Measurements from ENCODE around the gene FPGT. TPM values are rescaled to one million over a fixed set of nuclear protein-coding genes. Genes with fewer than 3 reads are reported as not detected.

The FPGT gene
- total and polyA plus RNA-seq, 2 of the 13 experiments (the other 11 are each of a cell fraction or from before 2014, with no cell fraction given): 4.3 to 9.8 TPM

- CTCF ChIA-PET (ENCODE audit: low intra/inter-chr PET ratio, low total read pairs): no interaction called here
- no peaks in the 10 kb centered on the region for H3K9me3 ChIP-seq (ENCODE audit: low read length)
- no peak overlapping the region for H3K4me3 ChIP-seq (replicated peaks in 1 of 3; ENCODE audit: insufficient read depth in 1 of 3, low read depth in 2 of 3, low read length in 3 of 3)
- H3K79me2 ChIP-seq (ENCODE audit: insufficient read depth, low read length): no peaks in the 10 kb centered on the region
- H2AFZ ChIP-seq (ENCODE audit: low read length): no peak overlapping the region
- FAIRE-seq (no peak), ATAC-seq (no peak), DNase-seq (ENCODE audit: low spot score) (no peak)
- H3K27me3 ChIP-seq (ENCODE audit: control insufficient read depth in 1 of 2, insufficient read depth in 2 of 2, low read length in 2 of 2): no peaks in the 10 kb centered on the region
- H3K36me3 ChIP-seq (replicated peaks in 1 of 2; ENCODE audit: control insufficient read depth in 1 of 2, insufficient read depth in 2 of 2, low read length in 2 of 2): no peaks in the 10 kb centered on the region
- POLR2A ChIA-PET: no interaction called here
- BruUV-seq (replicated peaks): no TSS peak
- 0% methylated on average over 2 of the region's 2 CpGs for WGBS (ENCODE audit: low lambda C conversion rate)
- TF ChIP-seq HNRNPL (IDR thresholded peaks at IDR 0.05; ENCODE audit: low read depth, low read length) (no peak), ZBTB20 (CRISPR knock-in tag; IDR thresholded peaks at IDR 0.05; ENCODE audit: borderline replicate concordance, low read depth) (no peak), ETV5 (CRISPR knock-in tag; IDR thresholded peaks at IDR 0.05; ENCODE audit: borderline replicate concordance) (no peak), ZFP91 (CRISPR knock-in tag; IDR thresholded peaks at IDR 0.05; ENCODE audit: borderline replicate concordance) (no peak), ZBTB8A (CRISPR knock-in tag; IDR thresholded peaks at IDR 0.05; ENCODE audit: borderline replicate concordance, low read depth) (no peak), ETV6 (CRISPR knock-in tag; conservative IDR thresholded peaks at IDR 0.05) (no peak), NFAT5 (CRISPR knock-in tag; IDR thresholded peaks at IDR 0.05) (no peak), TMF1 (CRISPR knock-in tag; IDR thresholded peaks at IDR 0.05; ENCODE audit: low read depth) (no peak), SMARCE1 (IDR thresholded peaks at IDR 0.05; ENCODE audit: borderline replicate concordance) (no peak), IRF1 (CRISPR knock-in tag; IDR thresholded peaks at IDR 0.05; ENCODE audit: low read depth) (no peak), CBX1 (IDR thresholded peaks at IDR 0.05; ENCODE audit: low read depth) (no peak), ZNF292 (CRISPR knock-in tag; IDR thresholded peaks at IDR 0.05; ENCODE audit: borderline replicate concordance, low read depth) (no peak), CREB1 (IDR thresholded peaks at IDR 0.05) (no peak), CREB1 (CRISPR knock-in tag; IDR thresholded peaks at IDR 0.05) (no peak), NPAS2 (CRISPR knock-in tag; IDR thresholded peaks at IDR 0.05; ENCODE audit: borderline replicate concordance) (no peak), ZC3H4 (CRISPR knock-in tag; IDR thresholded peaks at IDR 0.05; ENCODE audit: borderline replicate concordance) (no peak), ZFP36L1 (CRISPR knock-in tag; IDR thresholded peaks at IDR 0.05) (no peak)
- intact Hi-C loops (cut with micrococcal nuclease; ENCODE audit: unreplicated experiment) (no loop called here), in situ Hi-C loops (cut with HindIII; ENCODE audit: extremely low pct_ligation_motif_present, low pct_unique_long_range_greater_than_20kb) (no loop called here)
- H3K27ac ChIP-seq (ENCODE audit: extremely low read length, insufficient read depth, low read length): no peak overlapping the region
- no peak overlapping the region for H3K9ac ChIP-seq (ENCODE audit: insufficient read depth, low read depth, low read length)
- H4K20me1 ChIP-seq (ENCODE audit: insufficient read depth, low read length): no peaks in the 10 kb centered on the region
- H3K4me2 ChIP-seq (ENCODE audit: low read depth, low read length): no peak overlapping the region
- H3K4me1 ChIP-seq (ENCODE audit: insufficient read depth, low read length): no peaks in the 10 kb centered on the region
Measured at GRCh38 chr1:74160046-74160445, 38.0 kb upstream of the FPGT start.
